ENCODE results near the gene HNRNPA2B1.

GRCh38 chr7:26181474-26182227, 18.9 kb downstream of the HNRNPA2B1 start:
- TF ChIP-seq, protein P1, sequence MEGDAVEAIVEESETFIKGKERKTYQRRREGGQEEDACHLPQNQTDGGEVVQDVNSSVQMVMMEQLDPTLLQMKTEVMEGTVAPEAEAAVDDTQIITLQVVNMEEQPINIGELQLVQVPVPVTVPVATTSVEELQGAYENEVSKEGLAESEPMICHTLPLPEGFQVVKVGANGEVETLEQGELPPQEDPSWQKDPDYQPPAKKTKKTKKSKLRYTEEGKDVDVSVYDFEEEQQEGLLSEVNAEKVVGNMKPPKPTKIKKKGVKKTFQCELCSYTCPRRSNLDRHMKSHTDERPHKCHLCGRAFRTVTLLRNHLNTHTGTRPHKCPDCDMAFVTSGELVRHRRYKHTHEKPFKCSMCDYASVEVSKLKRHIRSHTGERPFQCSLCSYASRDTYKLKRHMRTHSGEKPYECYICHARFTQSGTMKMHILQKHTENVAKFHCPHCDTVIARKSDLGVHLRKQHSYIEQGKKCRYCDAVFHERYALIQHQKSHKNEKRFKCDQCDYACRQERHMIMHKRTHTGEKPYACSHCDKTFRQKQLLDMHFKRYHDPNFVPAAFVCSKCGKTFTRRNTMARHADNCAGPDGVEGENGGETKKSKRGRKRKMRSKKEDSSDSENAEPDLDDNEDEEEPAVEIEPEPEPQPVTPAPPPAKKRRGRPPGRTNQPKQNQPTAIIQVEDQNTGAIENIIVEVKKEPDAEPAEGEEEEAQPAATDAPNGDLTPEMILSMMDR (IDR thresholded peaks at IDR 0.05; ENCODE audit: low read length), result no peak
- no peak for TF ChIP-seq EZH2phosphoT487 (IDR thresholded peaks at IDR 0.05; ENCODE audit: low read length)

All from MM.1S (cell line).